IMR-90 (cell line): ENCODE results near the gene NCR2. TPM values are rescaled to one million over a fixed set of nuclear protein-coding genes. Genes with fewer than 3 reads are reported as not detected.

ENCODE experiments used
- ATAC-seq: fragments of 200-7000 bp; cut with Tn5 transposase; 2 replicates; pipeline ENCODE4 v1.9.1; 2020; ENCODE audit warnings: low read depth, mild to moderate bottlenecking, moderate library complexity
- BruUV-seq: library from RNA; stranded (reverse); fragments of 400-500 nt; replicated peaks from 2 replicates; lab custom pipeline; 2021; lab: Mats Ljungman, UMichigan
- CTCF ChIA-PET: fragments of 300-600 bp; formaldehyde crosslinking; extraction: SDS; loops from one replicate; lab custom pipeline; 2021; ENCODE audit warnings: antibody characterized with exemption; lab: Yijun Ruan, JAX
- POLR2A ChIA-PET: fragments of 300-600 bp; sonication (Branson Sonifier 250); formaldehyde crosslinking; loops from one replicate; lab custom pipeline; 2022; ENCODE audit warnings: antibody characterized with exemption; ENCODE audit not compliant: unreplicated experiment; lab: Charles Lee
- DNase-seq: peaks from one replicate; pipeline ENCODE4 v3.0.0; 2013
- H2AFZ ChIP-seq: replicated peaks from 2 replicates; pipeline ENCODE3; 2013; ENCODE audit warnings: low read length, mild to moderate bottlenecking; ENCODE audit not compliant: poor library complexity
- H2AK5ac ChIP-seq: 2 replicates; pipeline ENCODE4 v1.6.1; 2013; ENCODE audit warnings: low read depth, low read length, inconsistent platforms
- H2AK9ac ChIP-seq: replicated peaks from 2 replicates; pipeline ENCODE3; 2013; ENCODE audit warnings: mild to moderate bottlenecking, low read depth, low read length, moderate library complexity; ENCODE audit not compliant: poor library complexity
- H2BK120ac ChIP-seq: 2 replicates; pipeline ENCODE4 v1.6.1; 2013; ENCODE audit warnings: low read depth, low read length, inconsistent platforms
- H2BK15ac ChIP-seq: 3 replicates; pipeline ENCODE4 v1.6.1; 2013; ENCODE audit warnings: low read depth, low read length, inconsistent platforms
- H2BK20ac ChIP-seq: 2 replicates; pipeline ENCODE4 v1.6.1; 2013; ENCODE audit warnings: low read depth, mild to moderate bottlenecking, inconsistent platforms, low read length, moderate library complexity
- H2BK5ac ChIP-seq: 2 replicates; pipeline ENCODE4 v1.6.1; 2013; ENCODE audit warnings: mild to moderate bottlenecking, low read depth, low read length, inconsistent platforms; ENCODE audit not compliant: poor library complexity, severe bottlenecking
- H3K14ac ChIP-seq: replicated peaks from 2 replicates; pipeline ENCODE4 v1.6.1; 2013; ENCODE audit warnings: low read depth, low read length, inconsistent platforms
- H3K18ac ChIP-seq: 2 replicates; pipeline ENCODE4 v1.6.1; 2013; ENCODE audit warnings: low read depth, low read length, control low read depth
- H3K23ac ChIP-seq: 2 replicates; pipeline ENCODE4 v1.6.1; 2013; ENCODE audit warnings: low read depth, low read length, inconsistent platforms
- H3K27ac ChIP-seq: 2 replicates; pipeline ENCODE4 v1.5.1; 2013; ENCODE audit warnings: mild to moderate bottlenecking, control low read depth, low read length; ENCODE audit not compliant: insufficient read depth
- H3K27me3 ChIP-seq: 2 replicates; pipeline ENCODE4 v1.6.1; 2013; ENCODE audit warnings: low read length; ENCODE audit not compliant: control insufficient read depth, insufficient read depth
- H3K36me3 ChIP-seq: 2 replicates; pipeline ENCODE4 v1.6.1; 2013; ENCODE audit warnings: low read length, mixed read lengths; ENCODE audit not compliant: control insufficient read depth, insufficient read depth
- H3K4ac ChIP-seq: 2 replicates; pipeline ENCODE4 v1.6.1; 2013; ENCODE audit warnings: low read depth, low read length, inconsistent platforms
- H3K4me1 ChIP-seq: 2 replicates; pipeline ENCODE4 v1.6.1; 2013; ENCODE audit warnings: low read length, mixed read lengths; ENCODE audit not compliant: control insufficient read depth, insufficient read depth
- H3K4me2 ChIP-seq: 2 replicates; pipeline ENCODE4 v1.6.1; 2013; ENCODE audit warnings: low read depth, mild to moderate bottlenecking, control low read depth, low read length, moderate library complexity
- H3K4me3 ChIP-seq: 2 replicates; pipeline ENCODE4 v1.5.1; 2013; ENCODE audit warnings: low read depth, mild to moderate bottlenecking, control low read depth, low read length, moderate library complexity; ENCODE audit not compliant: insufficient read depth
- H3K56ac ChIP-seq: 2 replicates; pipeline ENCODE4 v1.6.1; 2013; ENCODE audit warnings: low read length, inconsistent platforms; ENCODE audit not compliant: insufficient read depth; ENCODE audit errors: extremely low read depth
- H3K79me1 ChIP-seq, 2 experiments: 2 replicates each; pipeline ENCODE4 v1.6.1; 2013; ENCODE audit warnings: low read length in 2 of 2, inconsistent platforms in 1 of 2, low read depth in 1 of 2
- H3K9ac ChIP-seq: 2 replicates; pipeline ENCODE4 v1.6.1; 2013; ENCODE audit warnings: low read depth, low read length, control low read depth
- H3K9me1 ChIP-seq: 2 replicates; pipeline ENCODE4 v1.6.1; 2013; ENCODE audit warnings: low read length, inconsistent platforms; ENCODE audit not compliant: insufficient read depth
- H3K9me3 ChIP-seq: 2 replicates; pipeline ENCODE4 v1.6.1; 2013; ENCODE audit warnings: low read length; ENCODE audit not compliant: control insufficient read depth, insufficient read depth
- H4K20me1 ChIP-seq: 2 replicates; pipeline ENCODE4 v1.6.1; 2013; ENCODE audit warnings: low read length, inconsistent platforms; ENCODE audit not compliant: insufficient read depth
- H4K5ac ChIP-seq: 2 replicates; pipeline ENCODE4 v1.6.1; 2013; ENCODE audit warnings: mild to moderate bottlenecking, low read depth, low read length, control low read depth
- H4K8ac ChIP-seq, 2 experiments: 2 replicates each; pipeline ENCODE4 v1.6.1; 2013; ENCODE audit warnings: low read depth in 2 of 2, low read length in 2 of 2, control low read depth in 1 of 2, inconsistent platforms in 1 of 2
- H4K91ac ChIP-seq: 2 replicates; pipeline ENCODE4 v1.6.1; 2013; ENCODE audit warnings: low read depth, low read length, inconsistent platforms; ENCODE audit not compliant: insufficient read depth
- BHLHE40 ChIP-seq: fragments of 150-350 bp; IDR thresholded peaks from 2 replicates; pipeline ENCODE4 v1.6.1; 2016; ENCODE audit warnings: mild to moderate bottlenecking, low read depth, low read length
- CEBPB ChIP-seq: IDR thresholded peaks from 2 replicates; pipeline ENCODE4 v1.6.1; 2012; ENCODE audit warnings: low read depth, low read length, improper control_type of control experiment
- CHD1 ChIP-seq: IDR thresholded peaks from 2 replicates; pipeline ENCODE4 v1.6.1; 2012; ENCODE audit warnings: low read depth, low read length, improper control_type of control experiment
- MAFK ChIP-seq: IDR thresholded peaks from 2 replicates; pipeline ENCODE4 v1.6.1; 2012; ENCODE audit warnings: low read depth, low read length, improper control_type of control experiment
- MAZ ChIP-seq: IDR thresholded peaks from 2 replicates; pipeline ENCODE4 v1.6.1; 2012; ENCODE audit warnings: low read depth, mild to moderate bottlenecking, low read length, improper control_type of control experiment, moderate library complexity, borderline replicate concordance
- NFE2L2 ChIP-seq: fragments of 150-350 bp; IDR thresholded peaks from 2 replicates; pipeline ENCODE4 v1.6.1; 2016; ENCODE audit warnings: low read depth, mild to moderate bottlenecking, low read length
- RCOR1 ChIP-seq: IDR thresholded peaks from 2 replicates; pipeline ENCODE4 v1.6.1; 2012; ENCODE audit warnings: mild to moderate bottlenecking, low read length, improper control_type of control experiment; ENCODE audit not compliant: insufficient replicate concordance
- RFX5 ChIP-seq: IDR thresholded peaks from 2 replicates; pipeline ENCODE4 v1.8.0; 2012; ENCODE audit warnings: low read depth, mild to moderate bottlenecking, low read length, moderate library complexity
- SMC3 ChIP-seq: fragments of 150-350 bp; IDR thresholded peaks from 2 replicates; pipeline ENCODE4 v1.6.1; 2016; ENCODE audit warnings: low read depth, mild to moderate bottlenecking, antibody characterized with exemption, low read length, moderate library complexity
- WGBS, 2 experiments: methylation state at CpG; one replicate each; pipeline versions ENCODE4 v1.1.5 to v1.1.7; 2013; ENCODE audit warnings: missing lambda C conversion rate in 2 of 2; ENCODE audit not compliant: insufficient read length in 1 of 2; ENCODE audit errors: extremely low coverage in 2 of 2; 5-methylcytosine and 5-hydroxymethylcytosine counted together
- dilution Hi-C: fragments of 300-500 bp; cut with HindIII; formaldehyde crosslinking; loops from one replicate; pipeline ENCODE4 v1.14.3; 2018; ENCODE audit warnings: low sequenced_read_pairs; ENCODE audit not compliant: unreplicated experiment
- in situ Hi-C: fragments of 300-500 bp; cut with MboI; formaldehyde crosslinking; loops from 3 replicates; pipeline ENCODE4 v1.14.3; 2019; ENCODE audit warnings: low sequenced_read_pairs, inconsistent platforms, mixed read lengths
- intact Hi-C: fragments of 100-400 bp; cut with micrococcal nuclease; formaldehyde crosslinking; loops from 2 replicates; pipeline ENCODE4 v1.10.0; 2022
- polyA plus RNA-seq, 3 experiments: library from polyadenylated mRNA; depleted of rRNA; stranded (reverse); fragments of >200 nt; gene quantifications; 2 replicates each; pipeline ENCODE4 v1.2.3, GENCODE V29; 2012; ENCODE audit warnings: low replicate concordance in 1 of 3
- total RNA-seq: library from RNA; depleted of rRNA; stranded (reverse); fragments of >200 nt; gene quantifications from 2 replicates; pipeline ENCODE4 v1.2.3, GENCODE V29; 2012

The NCR2 gene
- total and polyA plus RNA-seq, 2 of the 4 experiments (the other 2 are of a cell fraction): not detected

GRCh38 chr6:41343641-41344187, 8.3 kb downstream of the NCR2 start:
- H3K23ac ChIP-seq: no peak overlapping the region
- intact Hi-C loops (no loop called here), dilution Hi-C loops (no loop called here), in situ Hi-C loops (no loop called here)
- no peak overlapping the region for H2BK5ac ChIP-seq
- no peak overlapping the region for H4K8ac ChIP-seq
- H3K4me3 ChIP-seq: no peak overlapping the region
- no peaks in the 10 kb centered on the region for H3K36me3 ChIP-seq
- H3K9me3 ChIP-seq: peaks cover 3% of the 10 kb centered on the region; the same call in 1 of the 2 replicates
- no peak overlapping the region for H3K27ac ChIP-seq
- no peak overlapping the region for H4K5ac ChIP-seq
- H2AFZ ChIP-seq: no peak overlapping the region
- H3K56ac ChIP-seq: no peak overlapping the region
- no peak for TF ChIP-seq SMC3
- TF ChIP-seq RFX5: no peak
- TF ChIP-seq NFE2L2: no peak
- no peak for TF ChIP-seq CHD1
- no peak for TF ChIP-seq MAFK
- no peak for TF ChIP-seq RCOR1
- no peak for TF ChIP-seq MAZ
- no peak for TF ChIP-seq CEBPB
- no peak for TF ChIP-seq BHLHE40
- H3K9ac ChIP-seq: no peak overlapping the region
- H3K9me1 ChIP-seq: no peaks in the 10 kb centered on the region
- H3K18ac ChIP-seq: no peak overlapping the region
- DNase-seq (no peak), ATAC-seq (no peak)
- 37% methylated on average over 2 of the region's 7 CpGs; no CpG with 5 or more reads in 1 of the 2 experiments for WGBS, 2 experiments
- no TSS peak for BruUV-seq
- H4K20me1 ChIP-seq: no peaks in the 10 kb centered on the region
- CTCF ChIA-PET: no interaction called here
- POLR2A ChIA-PET: no interaction called here
- H2AK9ac ChIP-seq: peak overlapping the region; percentile 42
- H3K4me2 ChIP-seq: no peak overlapping the region
- H3K4me1 ChIP-seq: no peaks in the 10 kb centered on the region
- no peak overlapping the region for H2AK5ac ChIP-seq
- H4K91ac ChIP-seq: no peak overlapping the region
- peaks cover 31% of the 10 kb centered on the region for H3K27me3 ChIP-seq
- H2BK15ac ChIP-seq: no peak overlapping the region
- H2BK20ac ChIP-seq: no peak overlapping the region
- no peak overlapping the region for H3K14ac ChIP-seq
- H3K79me1 ChIP-seq: no peaks in the 10 kb centered on the region
- H2BK120ac ChIP-seq: no peak overlapping the region
- no peak overlapping the region for H3K4ac ChIP-seq
